ENCODE data around the gene KBTBD13.
"Not testable (repeated sequence)": the region's sequence is repeated elsewhere in the genome, so short reads cannot be mapped to it uniquely, and the experiment has no call there.

KBTBD13 gene

DNA sequence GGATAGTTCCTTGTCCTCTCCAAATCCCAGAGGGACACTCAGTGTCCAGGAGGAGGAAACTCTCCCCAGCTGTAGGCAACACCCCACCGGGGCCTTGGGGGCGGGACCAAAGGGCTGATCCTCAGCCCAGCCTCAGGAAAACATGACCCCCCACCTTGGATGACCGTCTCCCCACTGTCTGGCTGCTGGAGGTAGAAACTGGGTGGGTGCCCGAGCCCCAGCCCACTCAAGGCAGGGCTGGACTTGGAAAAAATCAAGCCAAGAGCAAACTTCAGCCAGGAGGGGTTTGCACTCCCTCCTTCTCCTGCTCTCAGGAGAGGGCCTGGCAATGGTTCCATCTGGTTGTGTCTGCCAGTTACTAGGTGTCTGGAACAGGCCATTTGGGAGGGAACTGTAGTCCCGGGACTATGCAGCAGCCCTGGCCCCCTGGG is 5.2 kb upstream of the KBTBD13 start:
- no peak for DNase-seq

DNA sequence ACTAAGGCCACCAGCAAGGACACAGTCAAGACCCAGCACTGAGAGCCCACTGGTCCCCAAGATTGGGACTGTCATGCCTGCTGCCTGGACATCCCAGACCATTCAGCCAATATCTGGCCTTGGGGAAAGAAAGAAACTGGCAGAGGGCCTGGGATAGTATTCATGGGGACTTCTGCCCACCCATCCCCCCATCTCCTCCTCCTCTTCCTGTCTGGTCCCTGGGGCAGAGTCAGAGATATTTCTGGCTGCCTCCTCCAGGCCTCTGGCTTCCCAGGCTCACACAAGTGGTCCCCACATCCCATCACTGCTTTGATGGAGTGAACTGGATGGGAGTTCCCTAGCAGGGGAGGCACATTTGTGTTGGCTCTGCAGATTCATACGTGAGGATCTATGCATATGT is 4.5 kb upstream of the KBTBD13 start:
- DNase-seq = no peak

DNA sequence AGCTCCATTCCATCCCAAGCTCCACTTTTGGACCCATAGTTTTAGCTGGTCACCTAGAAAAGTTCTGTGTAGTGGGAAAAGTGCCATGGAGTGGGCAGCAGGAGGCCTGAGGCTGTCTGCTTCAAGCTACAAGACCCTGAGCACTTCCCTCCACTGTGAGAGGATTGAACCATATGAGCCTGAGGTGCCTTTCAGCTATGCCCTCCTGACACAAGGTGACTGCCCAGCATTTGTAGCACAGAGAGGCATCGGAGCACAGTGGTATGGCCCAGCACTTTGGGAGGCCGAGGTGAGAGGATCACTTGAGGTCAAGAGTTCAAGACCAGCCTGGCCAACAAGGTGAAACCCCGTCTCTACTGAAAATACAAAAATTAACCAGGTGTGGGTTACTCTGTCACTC is 3.9 kb upstream of the KBTBD13 start:
- DNase-seq = no peak

DNA sequence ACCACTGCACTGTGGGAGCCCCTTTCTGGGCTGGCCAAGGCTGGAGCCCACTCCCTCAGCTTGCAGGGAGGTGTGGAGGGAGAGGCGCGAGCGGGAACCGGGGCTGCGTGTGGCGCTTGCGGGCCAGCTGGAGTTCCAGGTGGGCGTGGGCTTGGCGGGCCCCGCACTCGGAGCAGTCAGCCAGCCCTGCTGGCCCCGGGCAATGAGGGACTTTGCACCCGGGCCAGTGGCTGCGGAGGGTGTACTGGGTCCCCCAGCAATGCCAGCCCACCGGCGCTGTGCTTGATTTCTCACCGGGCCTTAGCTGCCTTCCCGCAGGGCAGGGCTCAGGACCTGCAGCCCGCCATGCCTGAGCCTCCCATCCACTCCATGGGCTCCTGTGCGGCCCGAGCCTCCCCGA is 1.6 kb upstream of the KBTBD13 start:
- DNase-seq = not testable (repeated sequence)

DNA sequence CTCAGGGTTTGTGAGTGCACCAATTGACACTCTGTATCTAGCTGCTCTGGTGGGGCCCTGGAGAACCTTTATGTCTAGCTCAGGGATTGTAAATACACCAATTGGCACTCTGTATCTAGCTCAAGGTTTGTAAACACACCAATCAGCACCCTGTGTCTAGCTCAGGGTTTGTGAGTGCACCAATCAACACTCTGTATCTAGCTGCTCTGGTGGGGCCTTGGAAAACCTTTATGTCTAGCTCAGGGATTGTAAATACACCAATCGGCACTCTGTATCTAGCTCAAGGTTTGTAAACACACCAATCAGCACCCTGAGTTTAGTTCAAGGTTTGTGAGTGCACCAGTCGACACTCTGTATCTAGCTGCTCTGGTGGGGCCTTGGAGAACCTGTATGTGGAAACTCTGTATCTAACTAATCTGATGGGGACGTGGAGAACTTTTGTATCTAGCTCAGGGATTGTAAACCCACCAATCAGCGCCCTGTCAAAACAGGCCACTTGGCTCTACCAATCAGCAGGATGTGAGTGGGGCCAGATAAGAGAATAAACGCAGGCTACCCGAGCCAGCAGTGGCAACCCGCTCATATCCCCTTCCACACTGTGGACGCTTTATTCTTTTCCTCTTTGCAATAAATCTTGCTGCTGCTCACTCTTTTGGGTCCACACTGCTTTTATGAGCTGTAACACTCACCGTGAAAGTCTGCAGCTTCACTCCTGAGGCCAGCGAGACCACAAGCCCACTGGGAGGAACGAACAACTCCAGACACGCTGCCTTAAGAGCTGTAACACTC is 745 bp upstream of the KBTBD13 start:
- DNase-seq = not testable (repeated sequence)

DNA sequence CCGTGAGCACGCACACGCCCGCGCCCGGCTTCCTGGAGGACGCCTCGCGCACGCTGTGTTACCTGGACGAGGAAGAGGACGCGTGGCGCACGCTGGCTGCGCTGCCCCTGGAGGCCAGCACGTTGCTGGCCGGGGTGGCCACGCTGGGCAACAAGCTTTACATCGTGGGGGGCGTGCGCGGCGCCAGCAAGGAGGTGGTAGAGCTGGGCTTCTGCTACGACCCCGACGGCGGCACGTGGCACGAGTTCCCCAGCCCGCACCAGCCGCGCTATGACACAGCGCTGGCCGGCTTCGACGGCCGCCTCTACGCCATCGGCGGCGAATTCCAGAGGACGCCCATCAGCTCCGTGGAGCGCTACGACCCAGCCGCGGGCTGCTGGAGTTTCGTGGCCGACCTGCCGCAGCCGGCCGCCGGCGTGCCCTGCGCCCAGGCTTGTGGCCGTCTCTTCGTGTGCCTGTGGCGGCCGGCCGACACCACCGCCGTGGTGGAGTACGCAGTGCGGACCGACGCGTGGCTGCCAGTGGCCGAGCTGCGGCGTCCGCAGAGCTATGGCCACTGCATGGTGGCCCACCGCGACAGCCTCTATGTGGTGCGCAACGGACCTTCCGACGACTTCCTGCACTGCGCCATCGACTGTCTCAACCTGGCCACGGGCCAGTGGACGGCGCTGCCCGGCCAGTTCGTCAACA is 890 bp downstream of the KBTBD13 start:
- no peak for DNase-seq

DNA sequence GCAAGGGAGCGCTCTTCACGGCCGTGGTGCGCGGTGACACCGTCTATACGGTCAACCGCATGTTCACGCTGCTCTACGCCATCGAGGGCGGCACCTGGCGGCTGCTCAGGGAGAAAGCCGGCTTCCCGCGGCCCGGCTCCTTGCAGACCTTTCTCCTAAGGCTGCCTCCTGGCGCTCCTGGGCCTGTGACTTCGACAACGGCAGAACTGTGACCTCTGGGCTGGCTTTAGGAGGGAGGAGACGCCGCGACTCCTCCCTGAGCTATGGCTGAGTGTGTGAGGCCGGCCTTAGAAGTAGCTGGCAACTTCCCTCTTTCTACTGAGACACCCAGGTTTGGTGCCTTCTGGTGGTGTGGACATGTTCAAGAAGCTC is 1.4 kb downstream of the KBTBD13 start:
- DNase-seq = no peak

DNA sequence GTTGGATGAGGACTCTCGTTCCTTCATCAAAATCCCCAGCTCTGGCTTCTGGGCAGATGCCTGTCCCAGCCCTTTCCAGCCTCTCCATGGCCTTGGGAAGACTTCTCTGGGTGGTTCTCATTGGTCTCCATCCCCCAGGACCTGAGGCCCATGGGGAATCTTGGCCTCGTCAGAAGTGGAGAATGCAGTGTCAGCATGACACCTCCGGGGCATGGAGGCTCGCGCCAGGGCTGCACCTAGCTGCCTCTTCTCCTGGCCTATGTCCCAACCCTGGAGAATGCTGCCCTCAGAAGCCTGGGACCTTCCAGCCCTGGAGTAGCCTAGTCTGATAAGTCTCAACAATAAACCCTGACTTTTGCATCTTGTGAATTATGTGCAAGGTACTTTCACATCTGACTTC is 3.0 kb downstream of the KBTBD13 start:
- DNase-seq = no peak

DNA sequence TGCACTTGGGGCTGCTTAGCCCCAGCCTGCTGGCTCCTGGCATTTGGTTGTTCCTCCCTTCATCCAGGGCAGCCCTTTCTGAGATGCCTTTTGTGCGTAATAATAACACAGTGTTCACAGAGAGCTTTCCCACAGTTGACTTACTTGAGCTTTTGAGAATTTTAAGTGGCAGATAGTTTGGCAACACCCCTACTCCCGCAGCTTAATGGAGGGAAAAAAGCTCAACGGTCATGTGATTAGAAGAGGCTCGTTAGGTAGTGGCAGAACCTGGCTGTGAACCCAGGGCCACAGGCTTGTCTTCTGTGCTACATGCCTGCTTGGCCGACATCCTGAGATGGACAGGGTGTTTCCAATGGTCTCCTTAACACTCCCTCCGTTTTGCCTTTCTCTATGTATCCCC is 4.7 kb downstream of the KBTBD13 start:
- DNase-seq = no peak

DNA sequence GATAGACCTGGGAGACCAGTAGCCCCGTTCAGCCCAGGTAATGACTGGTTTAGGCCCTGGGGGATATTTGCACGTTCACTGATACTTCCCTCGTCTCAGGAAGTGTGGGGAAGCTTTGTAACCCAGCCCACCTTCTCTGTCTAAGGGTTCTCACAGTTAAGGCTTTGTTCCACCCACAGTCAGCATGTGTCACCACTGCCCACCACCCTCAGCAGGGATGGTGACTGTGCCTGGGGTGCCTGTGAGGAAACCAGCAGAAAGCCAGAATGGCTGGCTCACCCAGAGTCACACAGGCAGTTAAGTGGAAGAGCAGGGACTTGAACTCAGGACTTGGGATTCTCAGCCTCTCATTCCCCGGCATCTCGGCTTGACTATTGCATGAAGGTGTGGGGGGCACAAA is 5.2 kb downstream of the KBTBD13 start:
- DNase-seq = no peak

DNA sequence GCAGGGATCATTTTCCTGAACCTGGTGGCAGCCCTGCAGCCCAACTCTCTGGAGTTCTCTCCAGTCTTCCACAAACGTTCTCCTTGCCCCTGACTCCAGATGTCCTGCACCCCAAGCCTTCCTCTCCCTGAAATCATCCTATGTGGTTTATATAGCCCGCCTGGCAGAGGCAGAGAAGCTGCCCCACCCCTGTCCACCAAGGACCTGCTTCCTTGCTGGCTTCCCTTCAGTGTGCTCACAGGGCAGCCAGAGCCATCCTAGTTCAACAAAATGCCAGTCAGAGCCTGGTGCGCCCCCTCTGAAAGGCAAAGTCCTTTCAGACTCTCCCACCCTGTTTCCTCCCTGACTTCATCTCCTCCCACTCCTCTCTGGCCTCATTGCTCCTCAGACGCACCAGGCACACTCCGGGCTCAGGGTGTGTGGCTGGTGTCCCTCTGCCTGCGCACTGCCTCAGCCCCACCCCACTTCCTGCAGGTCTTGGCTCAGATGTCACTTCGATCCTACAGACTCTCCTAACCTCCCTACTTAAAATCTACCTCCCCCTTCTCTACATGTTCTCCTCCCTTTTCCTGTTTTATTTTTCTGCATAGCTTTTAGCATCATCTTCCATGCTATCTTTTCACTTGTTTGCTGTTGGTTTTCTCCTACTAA is 5.9 kb downstream of the KBTBD13 start:
- DNase-seq = no peak

DNA sequence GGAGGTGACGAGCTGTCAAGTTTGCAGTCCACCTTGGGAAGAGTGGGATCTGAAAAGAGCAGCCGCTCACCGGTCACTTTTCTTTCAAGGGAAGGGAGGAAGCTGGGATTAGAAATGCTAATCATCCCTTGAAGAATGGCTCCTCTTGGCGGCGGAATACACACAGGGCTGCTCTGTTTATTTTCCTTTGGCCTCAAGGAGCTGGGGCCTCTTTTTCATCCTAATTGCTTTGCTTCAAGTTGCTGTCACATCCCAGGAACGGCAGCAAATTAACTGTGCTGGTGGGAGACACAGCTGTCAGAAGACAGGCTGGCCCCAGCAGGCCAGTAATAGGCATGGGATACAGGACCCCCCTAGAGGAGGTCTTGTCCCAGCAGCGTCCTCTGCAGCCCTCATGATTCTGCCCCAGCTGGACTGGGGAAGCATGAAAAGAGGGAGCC is 6.7 kb downstream of the KBTBD13 start:
- DNase-seq = no peak

DNA sequence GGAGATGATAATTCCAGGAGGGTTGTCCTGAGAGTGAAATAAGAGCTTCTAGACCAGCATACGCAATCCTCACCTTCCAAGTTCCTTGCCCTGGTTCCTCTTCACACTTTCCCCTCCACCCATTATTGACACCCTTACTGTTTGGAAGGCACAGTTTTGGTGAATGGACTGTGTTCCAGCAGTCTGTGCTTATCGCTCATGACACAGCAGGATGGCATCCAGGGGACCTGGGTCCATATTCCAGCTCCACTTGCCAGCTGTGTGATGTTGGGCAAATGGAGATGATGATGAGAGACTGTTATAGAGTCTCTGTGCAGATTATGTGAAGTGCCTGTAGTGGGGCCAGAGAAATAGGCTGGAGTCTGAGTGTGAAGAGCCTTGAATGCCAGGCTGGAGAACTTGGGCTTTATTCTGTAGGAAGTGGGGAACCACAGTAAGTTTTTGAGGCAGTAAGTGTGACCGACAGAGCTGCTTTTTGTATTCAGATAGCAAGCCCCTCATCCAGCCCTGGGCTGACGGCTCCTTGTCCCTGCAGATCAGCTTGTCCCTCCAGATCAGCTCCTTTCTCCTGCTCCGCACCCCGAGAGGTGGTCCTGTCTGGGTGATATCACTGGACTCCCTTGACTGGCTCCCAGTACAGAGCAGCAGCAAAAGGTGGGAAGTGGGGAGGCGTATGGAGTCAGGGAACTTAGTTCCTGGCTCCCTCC is 8.1 kb downstream of the KBTBD13 start:
- DNase-seq = no peak

DNA sequence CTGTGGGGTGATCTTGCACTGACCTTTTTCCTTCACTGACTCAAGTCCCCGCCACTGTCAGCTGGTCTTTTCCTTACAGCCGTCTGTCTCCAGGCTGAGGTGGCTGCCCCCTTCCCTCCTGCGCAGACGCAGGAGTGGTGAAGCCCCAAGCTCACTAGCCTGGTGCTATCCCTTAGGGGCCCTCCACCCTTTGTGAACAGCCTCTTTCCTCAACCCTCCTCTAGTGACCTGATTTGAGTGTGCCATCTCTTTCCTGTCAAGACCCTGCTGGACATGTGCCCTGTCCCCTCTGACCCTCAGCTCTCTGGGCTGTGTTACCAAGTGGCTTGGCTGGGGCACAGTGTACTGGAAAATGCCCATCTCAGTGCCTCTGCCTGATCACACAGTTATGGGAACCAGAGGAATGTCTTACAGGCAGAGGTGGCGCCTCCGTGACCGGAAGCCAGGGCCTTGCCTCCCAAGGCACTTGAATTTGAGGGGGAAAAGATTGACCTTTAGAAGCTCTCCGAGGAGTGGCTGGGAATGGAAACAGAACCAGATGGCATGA is 8.7 kb downstream of the KBTBD13 start:
- DNase-seq = no peak

DNA sequence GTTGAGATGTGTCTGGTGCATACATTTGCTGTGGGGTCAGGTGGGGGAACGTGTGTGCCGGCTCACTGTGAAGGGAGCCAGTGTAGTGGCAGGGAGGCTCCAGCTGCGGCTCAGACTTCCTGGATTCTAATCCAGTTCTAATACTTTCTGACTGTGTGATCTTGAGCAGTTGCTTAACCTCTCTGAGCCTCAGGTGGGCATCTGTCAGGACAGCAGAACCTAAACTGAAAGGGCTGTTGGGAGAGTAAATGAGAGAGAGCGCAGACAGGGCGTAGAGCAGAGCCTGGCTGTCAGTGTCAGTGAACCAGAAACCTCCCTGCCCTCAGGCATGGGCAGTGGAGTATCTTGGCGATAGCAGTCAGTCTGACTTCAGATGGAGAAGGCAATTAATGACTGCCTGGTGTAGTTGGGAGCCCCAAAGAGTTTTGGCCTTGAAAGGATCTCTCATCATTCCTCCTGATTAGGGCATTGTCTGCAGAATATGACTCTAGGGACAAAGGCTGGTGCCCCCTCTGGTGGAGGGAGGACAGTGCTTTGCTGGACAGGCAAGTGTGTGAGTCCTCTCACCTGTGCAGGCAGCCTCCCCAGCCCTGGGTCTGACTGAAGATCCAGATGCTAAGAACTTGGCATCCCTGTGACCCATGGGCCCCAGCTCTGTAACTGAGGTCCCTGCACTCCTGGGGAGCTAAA is 9.6 kb downstream of the KBTBD13 start:
- DNase-seq = peak; percentile 13

DNA sequence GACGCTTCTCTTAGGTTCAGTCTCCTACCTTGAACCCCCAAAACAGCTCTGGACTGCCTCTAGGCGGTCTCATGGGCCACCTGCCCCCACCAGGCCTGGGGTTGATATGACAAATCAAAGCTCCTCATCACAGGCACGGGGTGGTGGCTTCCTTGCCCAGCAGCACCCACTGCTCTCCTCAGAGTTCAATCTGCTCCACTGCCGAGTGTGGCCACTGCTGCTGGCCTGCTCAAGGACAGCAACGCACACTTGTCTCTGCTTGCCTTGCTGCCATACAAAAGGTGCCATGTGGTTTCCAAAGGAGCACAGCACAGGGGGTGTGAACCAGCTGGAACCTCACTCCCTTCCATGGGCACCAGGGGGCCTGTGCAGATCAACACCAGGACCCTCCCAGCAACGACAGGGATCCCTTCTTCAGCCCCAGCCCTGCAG is 10.2 kb downstream of the KBTBD13 start:
- DNase-seq = no peak

DNA sequence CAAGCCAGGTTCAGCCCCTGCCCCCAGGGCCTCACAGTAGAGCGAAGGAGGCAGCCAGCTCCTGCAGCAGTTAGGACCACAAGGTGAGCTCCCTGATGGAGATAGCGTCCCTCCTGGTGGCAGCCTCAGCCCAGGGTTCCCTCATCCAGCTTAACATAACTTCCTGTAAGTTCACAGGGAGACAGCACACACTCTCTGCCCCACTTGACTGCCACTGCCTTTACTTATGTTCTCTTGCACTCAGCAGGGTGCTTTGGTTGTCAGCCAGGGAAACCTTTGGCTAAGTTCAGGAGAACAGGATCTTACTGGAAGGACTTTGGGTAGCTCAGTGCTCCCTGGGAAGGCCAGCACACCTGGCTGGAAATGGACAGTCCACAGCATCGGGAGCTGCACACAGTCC is 10.9 kb downstream of the KBTBD13 start:
- no peak for DNase-seq

DNA sequence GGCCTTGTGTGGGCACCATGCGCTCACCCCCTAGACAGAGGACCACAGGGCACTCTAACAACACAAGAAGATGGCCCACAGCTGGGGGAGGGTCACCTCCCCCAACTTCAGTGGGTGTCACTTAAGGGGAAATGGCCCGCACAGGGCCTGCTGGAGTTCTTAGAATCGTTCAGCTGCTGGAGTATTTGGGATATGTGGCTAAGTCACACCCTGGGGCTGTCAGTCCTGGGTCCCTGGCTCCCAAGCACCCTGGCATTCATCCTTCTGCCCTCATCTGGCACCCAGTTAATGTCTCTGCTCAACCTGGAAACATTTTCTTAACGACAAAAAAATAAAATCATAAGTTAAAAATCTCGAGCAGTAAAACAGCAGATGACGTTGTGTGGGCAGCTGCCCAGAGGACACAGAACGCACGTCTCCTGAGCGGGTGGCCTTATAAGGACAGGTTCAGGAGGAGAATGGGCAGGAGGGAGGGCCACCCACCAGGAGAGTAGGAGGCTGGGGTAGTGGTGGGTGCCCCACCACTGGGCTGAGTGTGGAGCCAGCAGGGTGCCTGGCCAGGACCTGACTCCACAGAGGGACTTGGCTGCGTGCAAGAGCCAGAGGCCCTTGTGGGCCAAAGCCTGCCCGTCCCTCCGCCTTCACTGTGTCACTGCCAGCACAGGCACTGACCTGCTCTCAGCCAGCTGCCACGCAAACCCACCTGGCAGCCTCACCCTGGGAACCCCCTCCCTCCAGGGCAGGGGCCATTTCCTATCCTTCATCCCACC is 11.5 kb downstream of the KBTBD13 start:
- DNase-seq = no peak

DNA sequence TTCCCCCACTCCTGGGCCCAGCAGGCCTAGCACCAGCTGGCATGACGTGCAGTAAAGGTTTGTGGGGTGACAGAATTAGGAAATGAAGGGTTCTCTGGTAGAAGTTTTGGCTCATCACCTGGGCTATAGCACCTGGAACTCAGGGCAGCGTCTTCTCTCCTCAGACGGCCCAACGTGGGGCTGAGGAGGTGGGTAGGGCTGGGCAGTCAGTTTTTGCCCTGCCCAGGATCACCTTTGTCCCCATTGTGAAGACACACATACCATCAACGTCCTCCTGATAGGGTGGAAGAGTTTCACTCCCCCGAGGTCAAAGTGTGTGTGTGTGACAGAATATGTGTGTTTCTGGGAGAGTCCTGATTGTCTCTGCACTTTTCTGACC is 12.1 kb downstream of the KBTBD13 start:
- no peak for DNase-seq

DNA sequence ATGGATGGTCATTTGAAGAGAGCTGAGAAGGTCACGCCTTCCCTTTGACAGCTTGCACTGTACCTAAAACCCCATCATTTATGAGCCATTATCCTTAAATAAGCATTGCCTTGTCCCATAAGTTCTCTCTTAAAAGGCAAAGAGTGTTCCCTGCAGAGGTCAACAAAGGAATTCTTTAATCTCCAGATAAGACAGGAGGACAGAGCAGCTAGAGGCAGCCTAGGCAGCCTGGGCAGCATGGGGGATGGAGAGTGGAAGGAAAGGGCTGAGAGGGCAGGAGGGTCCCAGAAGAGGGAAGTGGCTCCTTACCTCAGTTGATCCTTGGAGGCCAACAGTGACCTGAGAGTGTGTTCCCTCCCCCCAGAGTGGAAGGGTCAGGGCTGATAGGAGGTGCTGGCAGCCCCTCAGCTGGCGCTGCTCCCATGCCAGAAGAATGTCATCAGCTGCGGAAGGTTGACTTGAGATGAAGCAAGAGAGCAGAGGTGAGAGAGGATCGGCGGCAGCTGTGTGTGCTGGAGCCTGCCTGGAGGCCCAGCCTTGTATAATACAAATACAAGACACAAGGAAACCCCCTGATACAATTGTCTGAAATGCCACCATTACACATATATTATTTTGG is 12.8 kb downstream of the KBTBD13 start:
- no peak for DNase-seq

Data from NCI-H1105 treated with DMSO at 0.1 percent for 48 hours (cell line).